Activated naive CD4-positive, alpha-beta T cell treated with anti-CD3 and anti-CD28 coated beads, Interleukin-2, amount 50 U/mL, for 72 hours (primary cell): ENCODE results near the gene TEX44. TPM values are rescaled to one million over a fixed set of nuclear protein-coding genes. Genes with fewer than 3 reads are reported as not detected.

Experiments used
- ATAC-seq, 2 donors: fragments of 150-1000 bp; cut with Tn5 transposase; 2 replicates each; pipeline ENCODE4 v1.10.0; 2021; ENCODE audit warnings: mild to moderate bottlenecking in 2 of 2, moderate library complexity in 2 of 2
- DNase-seq, 2 donors: peaks; one replicate each; pipeline ENCODE4 v3.0.0; 2021 to 2022; ENCODE audit warnings: low spot score in 2 of 2
- H3K27ac Mint-ChIP-seq, 2 donors: one replicate each; pipeline ENCODE4 v1.8.0; 2022; ENCODE audit warnings: mild to moderate bottlenecking in 2 of 2, mixed read lengths in 2 of 2
- H3K36me3 Mint-ChIP-seq, 2 donors: one replicate each; pipeline ENCODE4 v1.8.0; 2022; ENCODE audit warnings: mixed read lengths in 2 of 2
- H3K9me3 Mint-ChIP-seq, 2 donors: one replicate each; pipeline ENCODE4 v1.8.0; 2022; ENCODE audit warnings: mixed read lengths in 2 of 2
- total RNA-seq, 2 donors: library from RNA; stranded (reverse); gene quantifications; one replicate each; pipeline ENCODE4 v1.2.3, GENCODE V29; 2022

Gene TEX44
- total RNA-seq, 2 donors from 2014 or later = not detected

- Mint-ChIP-seq H3K36me3 (no peaks in the 10 kb centered on the region), H3K27ac (no peak overlapping the region), H3K9me3 (no peaks in the 10 kb centered on the region)
- ATAC-seq (no peak), DNase-seq (no peak)
Observed at GRCh38 chr2:231593666-231594065, 1.0 kb downstream of the TEX44 start.

- H3K36me3 Mint-ChIP-seq = no peaks in the 10 kb centered on the region
- H3K9me3 Mint-ChIP-seq = no peaks in the 10 kb centered on the region
- no peak overlapping the region for H3K27ac Mint-ChIP-seq
- ATAC-seq = no peak
- no peak for DNase-seq
Observed at GRCh38 chr2:231597014-231597611, 4.4 kb downstream of the TEX44 start.

- no peak overlapping the region for H3K27ac Mint-ChIP-seq
- no peaks in the 10 kb centered on the region for H3K36me3 Mint-ChIP-seq
- DNase-seq (no peak), ATAC-seq (no peak)
- no peaks in the 10 kb centered on the region for H3K9me3 Mint-ChIP-seq
Observed at GRCh38 chr2:231597627-231598026, 5.0 kb downstream of the TEX44 start.

GRCh38 chr2:231600619-231601355 lies 8.1 kb downstream of the TEX44 start:
- Mint-ChIP-seq H3K9me3 (no peaks in the 10 kb centered on the region), H3K36me3 (no peaks in the 10 kb centered on the region), H3K27ac (no peak overlapping the region)
- DNase-seq (no peak), ATAC-seq (no peak)

- Mint-ChIP-seq H3K27ac (no peak overlapping the region), H3K9me3 (no peaks in the 10 kb centered on the region), H3K36me3 (no peaks in the 10 kb centered on the region)
- ATAC-seq (peak; percentile 62 to 66), DNase-seq (peak; percentile 77 to 85)
Observed at GRCh38 chr2:231601356-231602229, 8.9 kb downstream of the TEX44 start.

GRCh38 chr2:231602859-231603467 lies 10.3 kb downstream of the TEX44 start:
- Mint-ChIP-seq H3K9me3 (no peaks in the 10 kb centered on the region), H3K27ac (no peak overlapping the region), H3K36me3 (no peaks in the 10 kb centered on the region)
- ATAC-seq (no peak), DNase-seq (no peak)

GRCh38 chr2:231604101-231604684 lies 11.5 kb downstream of the TEX44 start:
- H3K9me3 Mint-ChIP-seq = no peaks in the 10 kb centered on the region
- peak in 1 of 2 donors; percentile 26 for DNase-seq
- peak overlapping the region in 1 of 2 donors; percentile 84 for H3K27ac Mint-ChIP-seq
- no peak for ATAC-seq
- H3K36me3 Mint-ChIP-seq = no peaks in the 10 kb centered on the region

GRCh38 chr2:231604685-231605606 lies 12.3 kb downstream of the TEX44 start:
- peak; percentile 88 to 94 for ATAC-seq
- H3K9me3 Mint-ChIP-seq = no peaks in the 10 kb centered on the region
- H3K36me3 Mint-ChIP-seq = no peaks in the 10 kb centered on the region
- H3K27ac Mint-ChIP-seq = peak overlapping the region; percentile 45 to 64
- peak; percentile 88 to 91 for DNase-seq

GRCh38 chr2:231605607-231606091 lies 13.0 kb downstream of the TEX44 start:
- Mint-ChIP-seq H3K27ac (peak overlapping the region; percentile 45 to 64), H3K36me3 (no peaks in the 10 kb centered on the region), H3K9me3 (no peaks in the 10 kb centered on the region)
- no peak for ATAC-seq
- DNase-seq = no peak

- Mint-ChIP-seq H3K9me3 (no peaks in the 10 kb centered on the region), H3K36me3 (no peaks in the 10 kb centered on the region), H3K27ac (no peak overlapping the region)
- DNase-seq (no peak), ATAC-seq (no peak)
Observed at GRCh38 chr2:231606941-231607340, 14.3 kb downstream of the TEX44 start.

- ATAC-seq = peak; percentile 58 to 71
- DNase-seq = peak; percentile 57 to 87
- Mint-ChIP-seq H3K9me3 (no peaks in the 10 kb centered on the region), H3K27ac (peak overlapping the region; percentile 90 to 98), H3K36me3 (no peaks in the 10 kb centered on the region)
Observed at GRCh38 chr2:231611273-231612108, 18.8 kb downstream of the TEX44 start.

GRCh38 chr2:231612109-231612455 lies 19.4 kb downstream of the TEX44 start:
- ATAC-seq (peak in 1 of 2 donors; percentile 4), DNase-seq (peak in 1 of 2 donors; percentile 73)
- Mint-ChIP-seq H3K36me3 (no peaks in the 10 kb centered on the region), H3K27ac (peak overlapping the region; percentile 90 to 98), H3K9me3 (no peaks in the 10 kb centered on the region)

- peak; percentile 93 to 97 for DNase-seq
- no peaks in the 10 kb centered on the region for H3K9me3 Mint-ChIP-seq
- H3K36me3 Mint-ChIP-seq = no peaks in the 10 kb centered on the region
- ATAC-seq = peak; percentile 71 to 80
- H3K27ac Mint-ChIP-seq = peak overlapping the region; percentile 90 to 98
Observed at GRCh38 chr2:231612456-231613330, 20.0 kb downstream of the TEX44 start.

- DNase-seq (no peak), ATAC-seq (no peak)
- H3K27ac Mint-ChIP-seq = peak overlapping the region; percentile 90 to 98
- H3K36me3 Mint-ChIP-seq = no peaks in the 10 kb centered on the region
- no peaks in the 10 kb centered on the region for H3K9me3 Mint-ChIP-seq
Observed at GRCh38 chr2:231613331-231613662, 20.6 kb downstream of the TEX44 start.
